HG02571 (cell line): ENCODE data around the gene PBOV1.
"Not testable (repeated sequence)": the region's sequence is repeated elsewhere in the genome, so short reads cannot be mapped to it uniquely, and the experiment has no call there.

Experiments
- ATAC-seq: cut with Tn5 transposase; IDR thresholded peaks from one replicate; pipeline ENCODE4 v1.9.1; 2021; ENCODE audit warnings: mild to moderate bottlenecking, moderate library complexity; ENCODE audit not compliant: unreplicated experiment

The PBOV1 gene

DNA sequence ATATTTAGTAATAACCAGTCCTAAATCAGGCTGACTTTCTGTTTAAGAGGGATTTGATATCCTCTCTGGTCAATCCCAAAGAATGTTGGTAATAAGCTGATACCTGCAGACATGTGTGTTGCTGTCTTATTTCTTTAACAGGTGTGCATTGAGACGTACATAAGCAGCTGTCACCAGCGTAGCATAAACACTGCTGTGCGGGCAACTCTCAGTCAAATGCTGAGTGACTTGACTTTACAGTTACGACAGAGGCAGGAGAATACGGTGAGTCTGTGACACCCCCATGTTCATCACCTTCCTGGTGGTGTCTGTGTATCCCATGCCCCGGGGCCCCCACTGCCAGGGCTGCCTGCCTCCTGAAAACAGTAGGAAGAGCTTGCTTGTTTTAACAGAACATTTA, 20.1 kb upstream of the PBOV1 start:
- ATAC-seq: no peak

DNA sequence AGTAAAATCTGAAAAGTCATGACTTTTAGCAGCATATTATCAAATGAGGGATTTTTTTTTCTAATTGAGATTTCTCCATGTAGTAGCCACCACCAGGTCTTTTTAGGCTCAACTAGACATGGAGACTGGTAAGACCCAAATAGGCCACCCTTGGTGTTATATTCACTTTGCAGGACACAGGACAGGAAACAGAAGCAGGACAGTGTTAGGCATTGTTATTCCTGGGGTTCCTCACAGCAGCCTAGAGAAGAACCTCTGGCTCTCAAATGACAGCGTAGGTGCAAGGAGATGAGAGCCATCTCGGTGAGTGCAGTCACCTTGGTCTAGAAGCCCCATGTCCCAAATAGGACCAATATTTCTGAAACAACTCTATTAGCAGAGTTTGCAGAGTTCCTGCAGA, 19.2 kb upstream of the PBOV1 start:
- ATAC-seq: no peak

DNA sequence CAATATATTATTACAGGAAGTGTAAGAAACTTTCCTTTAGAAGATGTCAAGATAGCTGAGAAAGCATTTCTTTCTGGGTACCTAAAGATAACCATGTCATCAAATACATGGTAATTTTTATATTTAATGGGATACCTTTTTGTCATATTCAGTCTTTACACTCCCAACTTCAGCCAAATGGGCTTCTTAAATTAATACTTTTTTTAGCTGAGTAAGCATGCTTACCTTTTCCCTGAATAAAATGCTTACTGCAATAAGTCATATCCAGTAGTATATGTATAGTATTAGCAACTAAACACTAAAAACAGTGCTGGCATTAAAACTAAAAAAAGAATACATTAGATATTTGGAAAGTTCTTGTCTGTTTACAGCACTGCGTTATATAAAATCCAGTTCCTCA, 17.4 kb upstream of the PBOV1 start:
- ATAC-seq: no peak

DNA sequence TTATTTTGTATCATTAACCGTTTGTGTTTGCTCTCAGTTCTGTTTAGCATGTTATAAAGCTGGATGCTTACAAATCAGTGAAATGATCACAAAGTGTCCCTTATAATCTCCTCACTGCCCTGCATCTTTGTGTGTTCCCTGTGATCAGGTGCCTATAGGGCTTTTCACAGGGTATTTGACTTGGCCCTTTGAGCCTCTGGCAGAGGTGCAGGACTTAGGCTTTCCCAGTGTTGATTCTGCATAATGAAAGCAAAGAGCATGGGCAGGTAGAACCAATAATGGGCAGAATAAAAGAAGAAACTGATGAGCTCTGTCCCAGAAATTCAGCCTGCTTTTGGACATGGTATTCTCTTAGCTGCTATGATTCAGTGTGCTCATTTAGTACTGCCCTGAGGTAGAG, 16.9 kb upstream of the PBOV1 start:
- no peak for ATAC-seq

DNA sequence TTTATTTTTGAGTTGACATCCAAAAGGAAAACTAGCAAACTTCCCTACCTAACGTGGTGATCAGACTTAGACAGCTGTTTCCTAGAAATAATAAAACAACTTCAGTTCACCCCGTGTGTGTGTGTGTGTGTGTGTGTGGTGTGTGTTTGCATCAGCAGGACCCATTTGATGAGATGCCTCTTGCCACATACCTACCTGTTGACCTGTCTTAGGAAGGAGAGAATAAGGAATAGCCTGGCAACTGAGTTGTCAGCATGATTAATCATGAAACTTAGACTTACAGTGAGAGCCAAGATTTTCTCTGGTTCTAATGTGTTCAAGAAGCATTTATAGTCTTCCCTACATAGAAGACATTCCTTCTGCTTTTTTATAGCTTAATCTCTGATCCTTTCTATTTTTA, 16.1 kb upstream of the PBOV1 start:
- ATAC-seq: no peak

DNA sequence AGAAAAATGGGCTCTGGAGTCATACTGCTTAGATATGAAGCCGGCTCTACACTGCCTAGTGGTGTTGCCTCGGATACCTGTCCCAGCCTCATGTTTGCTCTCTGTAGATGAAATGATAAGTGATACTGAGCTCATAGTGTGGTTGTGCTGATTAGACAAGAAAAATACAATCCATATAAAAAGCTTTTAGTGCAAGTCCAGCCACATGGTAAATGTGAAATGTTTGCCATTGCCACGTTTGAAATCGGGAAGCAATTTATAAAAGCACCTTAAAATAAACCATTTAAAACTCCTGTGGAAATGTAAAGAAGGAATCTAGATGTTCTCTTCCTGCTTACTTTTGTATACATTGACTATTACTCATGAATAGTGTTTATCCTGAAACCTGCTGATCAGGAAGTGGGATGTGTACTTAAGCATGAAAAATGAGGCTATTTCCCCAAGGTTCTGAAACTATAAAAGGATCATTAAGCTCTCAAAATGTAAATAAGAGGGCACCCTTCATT, 13.1 kb upstream of the PBOV1 start:
- ATAC-seq: no peak

DNA sequence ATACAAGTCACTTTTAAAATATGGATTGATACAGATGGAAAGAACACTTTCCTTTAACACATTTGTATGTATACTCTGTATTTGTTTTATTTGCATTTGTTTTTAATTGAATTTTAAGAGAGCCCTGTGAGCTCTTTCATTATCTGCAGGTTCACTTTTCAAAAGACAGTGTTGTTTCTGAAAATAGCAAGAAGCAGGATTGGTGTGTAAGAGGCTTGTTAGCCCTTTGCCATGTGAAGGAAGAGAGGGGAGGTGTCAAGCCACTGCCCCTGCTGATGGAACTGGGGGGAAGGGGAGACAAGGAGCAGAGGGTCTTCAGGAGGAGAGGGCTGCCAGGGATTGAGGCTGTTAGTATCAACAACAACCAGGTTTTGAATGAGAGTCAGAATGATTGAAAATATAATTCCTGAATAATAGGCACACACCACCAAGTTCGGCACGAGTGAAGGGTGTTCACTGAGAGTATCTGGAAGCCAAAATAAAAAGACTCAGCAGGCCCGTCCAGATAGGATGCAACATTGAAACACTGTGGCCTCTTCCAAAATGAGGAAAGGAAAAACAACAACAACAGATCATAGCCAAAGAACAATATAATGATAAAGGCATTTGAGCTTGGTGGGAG, 12.6 kb upstream of the PBOV1 start:
- no peak for ATAC-seq

DNA sequence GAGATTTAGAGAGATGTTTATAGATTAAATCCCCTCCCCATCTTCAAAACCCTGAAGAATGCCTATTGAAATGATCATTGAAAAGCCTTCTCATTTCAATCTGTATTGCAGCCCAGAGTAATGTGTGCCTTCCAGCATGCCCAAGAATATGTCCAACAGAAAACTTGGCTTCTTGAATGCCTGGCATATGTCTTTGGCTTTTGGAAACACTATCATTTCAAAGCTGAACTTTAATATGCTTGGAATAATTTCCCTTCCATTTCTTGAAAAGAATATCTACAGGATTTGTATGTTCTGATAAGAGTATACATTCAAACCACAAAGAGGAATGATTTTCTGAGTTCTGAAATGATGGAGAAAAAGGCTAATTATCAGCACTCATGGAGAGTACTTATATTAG, 11.9 kb upstream of the PBOV1 start:
- ATAC-seq: no peak

DNA sequence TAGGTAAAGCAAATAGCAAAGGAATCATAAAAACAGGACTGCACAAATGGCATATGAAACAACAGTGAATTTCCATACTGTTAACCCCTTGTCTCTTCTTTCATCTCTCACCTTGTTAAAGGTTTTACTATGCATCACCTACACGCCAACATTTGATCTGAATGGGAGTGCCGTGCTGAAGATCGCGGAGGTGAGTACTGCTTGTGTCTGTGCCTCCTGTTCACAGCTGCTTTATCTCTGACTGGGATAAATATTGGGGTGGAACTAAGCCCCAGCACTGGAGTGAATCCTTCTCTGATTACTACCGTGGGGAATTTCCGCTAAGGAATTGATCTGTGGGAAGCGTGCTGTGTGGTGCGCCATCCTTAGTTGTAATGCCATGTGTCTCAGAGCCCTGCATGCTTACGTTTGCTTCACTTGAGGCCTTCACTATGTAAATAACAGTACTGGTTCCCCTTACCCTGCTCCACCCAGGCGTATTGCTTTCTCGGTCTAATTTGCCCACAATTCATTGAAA, 11.4 kb upstream of the PBOV1 start:
- ATAC-seq: no peak

DNA sequence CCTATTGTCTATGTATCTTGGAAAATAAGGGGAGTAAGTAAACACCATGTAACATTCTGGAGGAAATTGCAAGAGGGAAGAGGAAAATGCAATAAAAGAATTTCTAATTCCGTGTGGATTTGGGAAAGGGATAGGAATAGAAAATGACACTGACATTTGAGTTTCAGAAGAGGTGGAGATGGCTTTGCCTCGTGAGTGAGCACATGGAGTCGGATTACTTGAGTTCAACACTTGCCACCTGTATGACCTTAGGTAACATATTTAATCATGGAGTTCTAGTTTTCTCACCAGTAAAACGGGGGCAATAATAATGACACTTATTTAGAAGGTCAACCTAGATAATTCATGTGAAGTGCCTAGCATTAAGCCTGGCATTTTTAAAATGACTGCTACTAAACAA, 10.8 kb upstream of the PBOV1 start:
- ATAC-seq: no peak

DNA sequence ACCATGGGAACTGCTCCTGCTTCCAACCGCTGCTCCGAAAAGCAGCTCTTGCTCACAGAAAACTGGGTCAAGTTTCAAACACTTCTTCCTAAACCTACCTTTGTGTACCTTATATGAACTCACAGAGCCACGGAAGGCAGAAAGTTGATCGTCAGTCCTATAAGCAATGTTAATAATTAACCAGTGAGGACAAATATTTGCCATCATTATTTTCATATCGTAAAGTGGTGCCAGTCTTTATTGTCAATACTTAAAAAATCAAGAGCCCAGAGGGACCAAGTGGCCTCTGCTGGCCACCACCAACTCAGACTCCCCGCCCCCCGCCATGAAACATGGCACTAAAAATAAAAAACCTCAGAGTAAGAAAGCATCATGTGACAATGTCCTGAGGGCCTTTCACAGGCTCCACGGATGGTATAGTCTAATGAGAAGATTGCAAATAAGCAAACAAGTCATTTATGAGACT, 9.1 kb upstream of the PBOV1 start:
- no peak for ATAC-seq

DNA sequence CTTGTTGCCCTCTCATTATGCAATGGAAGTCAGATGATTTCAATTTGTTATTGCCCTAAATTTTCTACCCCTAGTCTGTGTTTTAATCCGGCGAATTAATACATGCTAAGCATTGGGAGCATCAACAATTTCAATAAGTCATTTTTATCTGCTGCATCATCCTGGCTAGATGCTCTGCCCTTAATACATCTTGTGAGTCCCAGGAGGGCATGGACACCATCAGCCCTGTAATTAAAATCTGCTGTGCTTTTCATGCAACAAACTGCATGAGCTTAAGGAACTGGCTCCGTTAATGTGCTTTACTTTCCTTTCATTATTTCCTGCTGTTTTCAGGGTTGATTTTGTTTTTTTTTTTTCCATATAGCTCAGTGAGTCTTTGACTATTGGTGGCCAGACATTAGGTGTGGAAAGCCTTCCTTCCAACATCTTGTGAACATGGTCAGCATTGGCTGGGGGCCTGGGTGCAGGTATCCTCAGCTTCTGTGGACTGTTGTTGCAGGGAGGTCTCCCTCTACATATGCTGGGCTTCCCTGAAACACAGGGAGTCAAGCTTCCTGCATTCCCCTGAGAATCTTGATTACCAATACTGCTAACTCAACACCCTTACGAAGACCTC, 8.5 kb upstream of the PBOV1 start:
- no peak for ATAC-seq

DNA sequence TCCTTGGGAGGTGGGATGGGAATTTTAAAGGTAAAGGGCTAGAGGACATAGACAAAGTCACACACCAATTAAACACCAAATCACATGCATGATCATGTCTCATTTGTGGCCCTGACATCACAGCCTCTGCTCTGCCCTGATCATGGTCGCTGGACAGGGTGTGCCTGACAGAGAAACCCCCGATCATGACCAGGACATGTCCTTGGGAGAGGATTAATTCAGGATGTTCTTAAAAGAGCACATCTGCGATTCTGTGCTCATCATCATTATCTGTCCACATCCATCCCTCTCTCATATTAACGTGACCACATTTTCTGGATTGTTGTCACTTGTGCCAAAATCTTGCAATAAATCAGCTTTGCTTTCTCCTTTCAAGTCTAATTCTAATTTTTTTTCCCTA, 7.7 kb upstream of the PBOV1 start:
- ATAC-seq: no peak

DNA sequence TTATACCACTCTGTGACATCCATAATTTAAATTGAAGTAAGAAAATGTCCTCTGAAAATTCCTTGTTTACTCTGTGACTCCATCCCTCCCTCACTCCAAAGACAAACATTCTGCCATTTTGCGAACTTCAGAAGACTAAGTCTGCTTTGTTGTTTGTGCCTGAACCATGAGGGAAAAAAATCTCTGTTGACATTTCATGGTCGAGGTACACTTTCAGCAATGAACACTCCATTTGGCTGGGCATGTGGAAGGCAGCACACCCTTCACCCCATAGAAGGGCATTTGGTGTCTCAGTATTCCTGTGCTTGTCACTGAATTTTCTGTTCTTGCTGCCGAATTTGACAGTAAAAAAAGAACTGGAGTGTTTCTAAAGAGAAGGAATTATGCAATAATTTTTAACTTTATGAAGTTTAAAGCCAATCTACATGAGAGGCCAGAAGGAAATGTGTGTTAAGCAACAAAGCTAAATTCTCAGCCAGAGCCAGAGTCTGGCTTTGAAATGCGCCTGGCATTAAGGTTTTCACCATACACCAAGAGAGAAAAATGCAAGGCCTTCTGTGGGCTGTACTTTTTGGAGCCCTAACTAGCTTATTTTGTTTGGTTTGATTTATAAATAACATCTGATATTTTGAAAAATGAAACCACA, 4.7 kb upstream of the PBOV1 start:
- no peak for ATAC-seq

DNA sequence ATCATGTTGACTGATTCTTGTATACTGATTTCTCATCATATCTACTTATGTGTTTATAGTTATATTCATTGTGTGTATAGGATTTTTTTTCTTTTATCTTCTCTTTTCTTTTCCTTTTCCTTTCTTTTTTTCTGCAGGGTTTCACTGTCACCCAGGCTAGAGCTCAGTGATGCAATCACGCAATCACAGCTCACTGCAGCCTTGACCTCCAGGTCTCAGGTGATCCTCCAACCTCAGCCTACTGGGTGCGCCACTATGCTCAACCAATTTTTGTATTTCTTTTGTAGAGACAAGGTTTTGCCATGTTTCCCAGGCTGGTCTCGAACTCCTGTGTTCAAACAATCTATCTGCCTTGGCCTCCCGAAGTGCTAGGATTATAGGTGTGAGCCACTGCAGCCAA, 1.6 kb upstream of the PBOV1 start:
- ATAC-seq: no peak

DNA sequence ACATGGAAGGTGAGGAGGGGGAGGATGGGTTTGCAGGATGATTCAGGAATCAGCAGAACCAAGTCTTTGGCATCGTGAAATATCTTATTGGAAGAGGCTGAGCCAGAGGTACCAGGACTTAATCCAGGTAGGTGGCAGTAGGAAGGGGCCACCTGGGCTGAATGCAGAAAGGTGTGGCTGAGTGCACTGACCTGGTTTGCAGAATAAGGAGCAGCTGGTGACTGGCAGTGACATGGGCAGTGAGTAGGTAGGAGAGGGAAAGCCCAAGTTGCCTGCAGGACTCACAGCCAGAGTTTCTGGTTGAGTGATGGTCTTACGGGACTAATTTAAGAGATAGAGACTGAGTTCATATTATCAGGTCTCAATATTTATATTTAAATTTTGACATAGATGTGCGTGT, 1.1 kb upstream of the PBOV1 start:
- no peak for ATAC-seq

DNA sequence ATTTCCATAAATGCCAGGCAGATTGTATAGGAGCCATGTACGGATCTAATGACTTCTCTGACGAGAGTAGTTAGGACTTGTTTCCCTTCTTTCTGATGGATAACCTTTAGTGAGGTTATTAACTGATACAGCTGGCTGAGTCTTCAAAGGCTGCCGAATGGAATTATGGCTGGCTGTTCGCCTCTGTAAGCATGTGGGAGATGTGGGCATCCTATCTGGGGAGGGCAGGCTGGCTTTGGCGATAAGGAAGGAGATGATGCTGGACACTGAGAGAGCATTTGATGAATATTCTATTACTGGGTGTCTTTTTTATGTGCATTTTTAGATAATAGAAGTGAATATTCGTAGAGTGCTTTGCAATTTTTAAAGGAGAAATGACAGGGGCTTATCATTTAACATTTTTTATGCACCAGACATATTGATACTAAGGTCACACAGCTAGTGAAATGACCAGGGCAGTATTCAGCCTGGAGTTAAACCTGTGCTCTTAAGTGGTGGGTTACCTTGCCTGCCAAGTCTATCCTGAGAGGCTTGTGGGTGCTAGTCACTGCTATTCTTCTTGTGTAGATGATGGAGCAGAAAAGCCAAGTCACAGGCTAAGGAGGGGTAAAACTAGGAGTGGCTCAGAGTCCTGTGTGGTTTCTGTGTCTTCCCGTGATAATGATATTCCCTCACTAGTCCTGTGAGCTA, 3.1 kb downstream of the PBOV1 start:
- no peak for ATAC-seq

DNA sequence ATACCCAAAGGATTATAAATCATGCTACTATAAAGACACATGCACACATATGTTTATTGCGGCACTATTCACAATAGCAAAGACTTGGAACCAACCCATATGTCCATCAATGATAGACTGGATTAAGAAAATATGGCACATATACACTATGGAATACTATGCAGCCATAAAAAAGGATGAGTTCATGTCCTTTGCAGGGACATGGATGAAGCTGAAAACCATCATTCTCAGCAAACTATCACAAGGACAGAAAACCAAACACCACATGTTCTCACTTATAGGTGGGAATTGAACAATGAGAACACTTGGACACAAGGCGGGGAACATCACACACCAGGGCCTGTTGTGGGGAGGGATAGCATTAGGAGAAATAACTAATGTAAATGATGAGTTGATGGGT, 5.8 kb downstream of the PBOV1 start:
- not testable (repeated sequence) for ATAC-seq

DNA sequence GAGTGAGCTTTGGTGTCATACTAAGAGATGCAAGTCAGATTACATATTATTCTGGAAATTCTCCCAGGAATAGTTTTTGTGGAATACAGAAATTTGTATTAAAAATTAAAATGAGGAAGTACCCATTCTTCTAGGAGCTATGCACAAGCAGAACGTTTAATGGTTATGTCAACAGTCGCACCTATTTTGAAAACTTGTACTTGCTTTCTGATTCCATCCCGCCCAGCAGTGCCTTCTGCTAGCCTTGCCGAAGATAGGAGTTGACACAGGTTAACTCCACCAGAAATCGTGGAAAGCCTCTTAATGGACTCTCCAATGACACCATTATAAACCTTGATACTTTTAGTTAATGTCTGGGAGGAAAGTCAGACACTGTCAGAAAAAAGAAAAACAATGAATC, 6.7 kb downstream of the PBOV1 start:
- no peak for ATAC-seq

DNA sequence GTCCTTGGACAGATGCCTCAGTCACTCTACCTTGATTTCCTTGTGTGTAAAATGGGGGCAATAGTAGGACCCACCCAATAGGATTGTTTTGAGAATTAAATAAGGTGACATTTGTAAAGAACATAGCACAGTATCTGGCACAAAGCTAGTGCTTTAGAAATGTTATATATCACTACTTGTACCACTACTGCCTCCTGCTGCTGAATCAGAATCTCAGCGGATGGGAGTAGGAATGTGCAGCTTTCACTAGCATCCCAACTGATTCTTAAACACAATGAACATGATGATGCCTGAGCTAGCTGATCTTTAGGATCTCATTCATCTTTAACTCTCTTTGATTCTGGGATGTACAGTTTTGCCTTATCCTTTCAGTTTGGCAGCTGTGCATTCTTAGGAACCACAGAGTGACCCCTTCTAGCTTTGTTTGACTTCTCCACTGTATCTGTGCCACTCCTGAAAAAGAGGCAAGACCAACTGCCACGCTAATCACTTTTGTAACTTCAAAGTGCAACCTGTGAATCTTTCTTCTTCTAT, 7.2 kb downstream of the PBOV1 start:
- no peak for ATAC-seq

DNA sequence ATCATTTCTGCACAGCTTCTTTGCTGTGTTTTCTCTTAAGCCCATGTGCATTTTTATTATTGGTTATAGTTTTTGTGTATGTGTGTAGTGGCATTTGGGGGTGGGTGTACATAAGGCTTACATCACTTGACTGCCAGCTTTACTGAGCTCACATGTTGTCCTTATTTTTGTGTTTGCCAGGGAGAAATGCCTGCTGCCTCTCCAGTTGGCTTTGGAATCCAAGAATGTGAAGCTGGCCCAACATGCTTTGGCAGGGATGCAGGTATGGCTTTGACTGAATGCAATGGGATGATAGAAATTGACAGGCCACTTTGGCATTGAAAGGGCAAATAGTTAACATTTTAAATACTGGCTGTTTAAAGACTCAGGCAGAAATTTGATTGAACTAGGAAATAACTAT, 11.4 kb downstream of the PBOV1 start:
- no peak for ATAC-seq
